RKO (cell line): ENCODE results near the gene HIVEP3.

Source experiments
- DNase-seq: peaks from one replicate; pipeline ENCODE4 v3.0.0-alpha.2; 2016; ENCODE audit warnings: low spot score

Gene HIVEP3

GRCh38 chr1:41481109-41481775 is 437.5 kb downstream of the HIVEP3 start:
- no peak for DNase-seq

GRCh38 chr1:41480204-41481108 is 438.3 kb downstream of the HIVEP3 start:
- no peak for DNase-seq

GRCh38 chr1:41479808-41480160 is 438.9 kb downstream of the HIVEP3 start:
- DNase-seq, result no peak

GRCh38 chr1:41479000-41479807 is 439.5 kb downstream of the HIVEP3 start:
- DNase-seq, result no peak

GRCh38 chr1:41478118-41478748 is 440.5 kb downstream of the HIVEP3 start:
- no peak for DNase-seq

- DNase-seq, result no peak
Observed at GRCh38 chr1:41476807-41477361, 441.8 kb downstream of the HIVEP3 start.

GRCh38 chr1:41475859-41476567 is 442.7 kb downstream of the HIVEP3 start:
- DNase-seq, result no peak

- DNase-seq, result no peak
Observed at GRCh38 chr1:41475346-41475745, 443.4 kb downstream of the HIVEP3 start.

- no peak for DNase-seq
Observed at GRCh38 chr1:41474490-41475271, 444.0 kb downstream of the HIVEP3 start.

GRCh38 chr1:41473738-41474362 is 444.9 kb downstream of the HIVEP3 start:
- DNase-seq, result no peak

GRCh38 chr1:41471658-41472057 is 447.1 kb downstream of the HIVEP3 start:
- no peak for DNase-seq

GRCh38 chr1:41469706-41470105 is 449.0 kb downstream of the HIVEP3 start:
- no peak for DNase-seq

- DNase-seq, result no peak
Observed at GRCh38 chr1:41468122-41468762, 450.5 kb downstream of the HIVEP3 start.

- no peak for DNase-seq
Observed at GRCh38 chr1:41467673-41468072, 451.0 kb downstream of the HIVEP3 start.

- DNase-seq, result no peak
Observed at GRCh38 chr1:41466146-41466545, 452.6 kb downstream of the HIVEP3 start.

GRCh38 chr1:41465741-41466140 is 453.0 kb downstream of the HIVEP3 start:
- DNase-seq, result no peak

GRCh38 chr1:41464885-41465284 is 453.8 kb downstream of the HIVEP3 start:
- no peak for DNase-seq

- no peak for DNase-seq
Observed at GRCh38 chr1:41463516-41463915, 455.2 kb downstream of the HIVEP3 start.

- no peak for DNase-seq
Observed at GRCh38 chr1:41462680-41463004, 456.1 kb downstream of the HIVEP3 start.
